Mucosa of stomach (tissue), 1 donor: ENCODE measurements around the gene CHRM1.

ENCODE experiments used
- H3K27me3 ChIP-seq: one replicate; pipeline ENCODE4 v1.7.0; 2013; ENCODE audit warnings: mild to moderate bottlenecking, low read length; ENCODE audit not compliant: control insufficient read depth, insufficient read depth
- H3K36me3 ChIP-seq: one replicate; pipeline ENCODE4 v1.7.0; 2013; ENCODE audit warnings: low read length; ENCODE audit not compliant: control insufficient read depth, insufficient read depth
- H3K4me1 ChIP-seq: one replicate; pipeline ENCODE4 v1.7.0; 2013; ENCODE audit warnings: mild to moderate bottlenecking, low read length; ENCODE audit not compliant: control insufficient read depth, insufficient read depth
- H3K4me3 ChIP-seq: one replicate; pipeline ENCODE4 v1.7.0; 2013; ENCODE audit warnings: low read length
- H3K9ac ChIP-seq: one replicate; pipeline ENCODE4 v1.7.0; 2013; ENCODE audit warnings: mild to moderate bottlenecking, low read length, moderate library complexity
- H3K9me3 ChIP-seq: one replicate; pipeline ENCODE4 v1.7.0; 2013; ENCODE audit warnings: mild to moderate bottlenecking, low read length, moderate library complexity; ENCODE audit not compliant: control insufficient read depth
- donor health status: Pancreatic carcinoma.

CHRM1 gene

GRCh38 chr11:62923601-62924411 lies 2.6 kb upstream of the CHRM1 start:
- Histone ChIP-seq H3K4me3 (no peak overlapping the region), H3K27me3 (peaks cover 77% of the 10 kb centered on the region), H3K36me3 (no peaks in the 10 kb centered on the region), H3K9ac (no peak overlapping the region), H3K4me1 (peaks cover 41% of the 10 kb centered on the region), H3K9me3 (no peaks in the 10 kb centered on the region)

GRCh38 chr11:62922653-62923431 lies 1.7 kb upstream of the CHRM1 start:
- peaks cover 68% of the 10 kb centered on the region for H3K27me3 ChIP-seq
- no peak overlapping the region for H3K9ac ChIP-seq
- no peaks in the 10 kb centered on the region for H3K36me3 ChIP-seq
- H3K9me3 ChIP-seq, result no peaks in the 10 kb centered on the region
- peaks cover 36% of the 10 kb centered on the region for H3K4me1 ChIP-seq
- H3K4me3 ChIP-seq, result no peak overlapping the region

- Histone ChIP-seq H3K9ac (no peak overlapping the region), H3K4me1 (peaks cover 36% of the 10 kb centered on the region), H3K27me3 (peaks cover 61% of the 10 kb centered on the region), H3K36me3 (no peaks in the 10 kb centered on the region), H3K9me3 (no peaks in the 10 kb centered on the region), H3K4me3 (no peak overlapping the region)
Observed at GRCh38 chr11:62922189-62922589, 1.0 kb upstream of the CHRM1 start.

GRCh38 chr11:62921573-62922188 lies 518 bp upstream of the CHRM1 start:
- Histone ChIP-seq H3K4me1 (peaks cover 34% of the 10 kb centered on the region), H3K36me3 (no peaks in the 10 kb centered on the region), H3K4me3 (no peak overlapping the region), H3K9ac (peak overlapping the region; percentile 47), H3K27me3 (peaks cover 56% of the 10 kb centered on the region), H3K9me3 (no peaks in the 10 kb centered on the region)

GRCh38 chr11:62919898-62920640 lies 1.1 kb downstream of the CHRM1 start:
- H3K27me3 ChIP-seq, result peaks cover 40% of the 10 kb centered on the region
- H3K36me3 ChIP-seq, result no peaks in the 10 kb centered on the region
- no peak overlapping the region for H3K9ac ChIP-seq
- H3K4me3 ChIP-seq, result no peak overlapping the region
- peaks cover 22% of the 10 kb centered on the region for H3K4me1 ChIP-seq
- H3K9me3 ChIP-seq, result no peaks in the 10 kb centered on the region

GRCh38 chr11:62919476-62919875 lies 1.7 kb downstream of the CHRM1 start:
- Histone ChIP-seq H3K9ac (no peak overlapping the region), H3K36me3 (no peaks in the 10 kb centered on the region), H3K9me3 (no peaks in the 10 kb centered on the region), H3K4me3 (no peak overlapping the region), H3K4me1 (peaks cover 22% of the 10 kb centered on the region), H3K27me3 (peaks cover 37% of the 10 kb centered on the region)

- Histone ChIP-seq H3K36me3 (no peaks in the 10 kb centered on the region), H3K4me3 (no peak overlapping the region), H3K27me3 (peaks cover 30% of the 10 kb centered on the region), H3K9ac (no peak overlapping the region), H3K4me1 (peaks cover 16% of the 10 kb centered on the region), H3K9me3 (no peaks in the 10 kb centered on the region)
Observed at GRCh38 chr11:62918531-62918930, 2.6 kb downstream of the CHRM1 start.

GRCh38 chr11:62917906-62918502 lies 3.2 kb downstream of the CHRM1 start:
- Histone ChIP-seq H3K27me3 (peaks cover 26% of the 10 kb centered on the region), H3K9me3 (no peaks in the 10 kb centered on the region), H3K4me1 (peaks cover 15% of the 10 kb centered on the region), H3K36me3 (no peaks in the 10 kb centered on the region), H3K9ac (no peak overlapping the region), H3K4me3 (no peak overlapping the region)

- Histone ChIP-seq H3K4me1 (peaks cover 4% of the 10 kb centered on the region), H3K9ac (no peak overlapping the region), H3K4me3 (no peak overlapping the region), H3K27me3 (no peaks in the 10 kb centered on the region), H3K9me3 (no peaks in the 10 kb centered on the region), H3K36me3 (no peaks in the 10 kb centered on the region)
Observed at GRCh38 chr11:62914416-62914815, 6.7 kb downstream of the CHRM1 start.

- H3K4me3 ChIP-seq, result no peak overlapping the region
- H3K4me1 ChIP-seq, result peaks cover 14% of the 10 kb centered on the region
Observed at GRCh38 chr11:62912268-62912667, 8.9 kb downstream of the CHRM1 start.

More at GRCh38 chr11:62912268-62912667, 8.9 kb downstream of the CHRM1 start:
- no peaks in the 10 kb centered on the region for H3K27me3 ChIP-seq
- H3K9me3 ChIP-seq, result no peaks in the 10 kb centered on the region
- no peak overlapping the region for H3K9ac ChIP-seq
- H3K36me3 ChIP-seq, result no peaks in the 10 kb centered on the region
